H7 (cell line): ENCODE data around the gene C4orf50. TPM values are rescaled to one million over a fixed set of nuclear protein-coding genes. Genes with fewer than 3 reads are reported as not detected.

Experiments
- DNase-seq: peaks from one replicate; pipeline ENCODE4 v3.0.0; 2012
- H3K27me3 ChIP-seq: 2 replicates; pipeline ENCODE4 v1.6.0; 2011; ENCODE audit warnings: mild to moderate bottlenecking, low read length; ENCODE audit not compliant: control insufficient read depth, insufficient read depth
- H3K36me3 ChIP-seq: replicated peaks from 2 replicates; pipeline ENCODE4 v1.5.1; 2011; ENCODE audit warnings: low read length; ENCODE audit not compliant: control insufficient read depth, insufficient read depth
- H3K4me3 ChIP-seq: 2 replicates; pipeline ENCODE4 v1.5.1; 2011; ENCODE audit warnings: low read depth, mild to moderate bottlenecking, control low read depth, low read length, moderate library complexity; ENCODE audit not compliant: insufficient read depth
- total RNA-seq: library from RNA; depleted of rRNA; stranded (reverse); fragments of >200 nt; shearing (Covaris generic); gene quantifications from 2 replicates; pipeline ENCODE4 v1.2.3, GENCODE V29; 2014

The C4orf50 gene
- total RNA-seq, 1 experiment from 2014 or later, result 0.10 TPM

GRCh38 chr4:5984843-5985242 is 33.4 kb downstream of the C4orf50 start:
- Histone ChIP-seq H3K36me3 (no peaks in the 10 kb centered on the region), H3K4me3 (no peak overlapping the region), H3K27me3 (no peaks in the 10 kb centered on the region; the same call in 1 of the 2 replicates)
- no peak for DNase-seq

DNA sequence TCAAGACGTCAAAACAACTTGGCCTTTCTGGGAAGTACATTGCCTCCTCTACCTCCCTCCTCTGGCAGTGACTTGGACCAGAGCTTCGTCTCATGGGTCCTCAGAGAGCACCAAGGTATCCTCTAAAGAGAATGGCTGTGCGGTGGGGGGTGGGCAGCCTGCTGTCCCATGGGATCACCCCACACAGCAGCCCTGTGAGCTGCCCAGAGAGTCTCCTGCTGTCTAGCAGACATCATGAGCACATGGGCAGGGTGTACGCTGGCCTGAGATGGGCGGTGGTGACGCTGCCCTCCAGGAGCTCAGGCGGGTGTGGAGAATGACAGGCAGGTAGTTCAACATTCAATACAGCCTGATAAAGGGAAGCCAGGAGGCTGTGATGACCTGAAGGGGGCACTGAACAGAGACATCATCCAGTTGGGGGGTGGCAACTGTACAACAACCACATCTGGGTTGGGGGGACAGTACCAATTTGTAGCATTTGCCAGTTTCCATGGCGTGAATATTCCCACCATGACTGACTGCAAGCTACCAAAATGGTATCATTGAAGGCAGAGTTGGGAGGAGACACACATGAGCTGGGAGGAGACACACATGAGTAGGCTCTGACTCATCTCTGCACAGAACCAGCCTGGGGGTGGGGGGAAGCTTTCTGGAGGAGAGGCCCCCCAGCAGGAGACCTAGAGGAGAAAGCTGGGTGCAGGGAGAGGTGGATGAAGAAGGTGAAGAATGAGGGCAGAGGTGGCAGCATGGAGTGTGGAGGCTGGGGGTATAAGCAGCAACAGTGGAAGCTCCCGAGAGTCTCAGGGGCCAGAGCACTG is 35.9 kb downstream of the C4orf50 start:
- Histone ChIP-seq H3K4me3 (no peak overlapping the region), H3K36me3 (no peaks in the 10 kb centered on the region), H3K27me3 (no peaks in the 10 kb centered on the region)
- no peak for DNase-seq

GRCh38 chr4:5980436-5981155 is 37.6 kb downstream of the C4orf50 start:
- H3K36me3 ChIP-seq, result no peaks in the 10 kb centered on the region
- DNase-seq, result peak; percentile 55
- no peaks in the 10 kb centered on the region for H3K27me3 ChIP-seq
- H3K4me3 ChIP-seq, result no peak overlapping the region

DNA sequence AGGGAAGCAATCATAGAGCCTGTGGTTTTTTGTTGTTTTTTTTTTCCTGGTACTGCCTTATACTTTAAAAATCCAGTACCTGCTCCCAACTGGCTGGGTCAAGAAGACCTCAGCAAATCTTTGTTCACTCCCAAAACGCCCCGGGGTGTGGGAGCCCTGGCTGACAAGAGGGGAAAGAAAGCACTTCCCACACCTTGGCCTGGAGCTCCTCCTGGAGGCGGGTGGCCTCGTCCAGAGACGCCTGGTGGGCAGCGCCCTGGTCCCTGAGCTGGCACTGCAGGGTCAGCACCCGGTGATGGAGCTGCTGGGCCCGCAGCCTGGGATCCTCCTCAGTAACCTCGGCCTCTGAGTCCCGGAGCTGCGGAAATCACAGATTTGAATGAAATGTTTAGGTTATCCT is 38.2 kb downstream of the C4orf50 start:
- no peaks in the 10 kb centered on the region for H3K27me3 ChIP-seq
- H3K4me3 ChIP-seq, result no peak overlapping the region
- DNase-seq, result peak; percentile 94
- H3K36me3 ChIP-seq, result no peaks in the 10 kb centered on the region

DNA sequence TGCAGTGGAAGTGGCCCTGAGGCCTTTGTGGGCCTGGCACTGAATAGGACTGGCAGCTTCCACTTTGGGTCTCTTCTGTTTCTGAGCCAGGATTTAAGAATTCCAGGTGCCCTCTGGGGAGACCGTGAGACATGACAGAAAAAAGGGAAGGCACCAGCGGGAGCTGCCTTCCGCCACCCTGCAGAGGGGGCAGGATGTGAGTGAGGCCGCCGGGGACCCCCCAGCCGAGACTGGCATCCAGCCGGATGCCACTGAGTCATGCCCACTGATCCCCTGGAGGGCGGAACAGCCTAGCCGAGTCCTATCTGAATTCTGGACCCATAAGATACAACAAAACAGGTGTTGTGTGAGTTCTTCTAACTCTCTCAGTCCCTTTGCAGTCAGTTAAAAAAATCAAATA is 41.3 kb downstream of the C4orf50 start:
- peak; percentile 44 for DNase-seq

GRCh38 chr4:5976431-5976830 is 41.8 kb downstream of the C4orf50 start:
- Histone ChIP-seq H3K4me3 (no peak overlapping the region), H3K27me3 (no peaks in the 10 kb centered on the region), H3K36me3 (no peaks in the 10 kb centered on the region)
- peak; percentile 58 for DNase-seq

More for the DNA sequence above, 41.3 kb downstream of the C4orf50 start:
- no peaks in the 10 kb centered on the region for H3K27me3 ChIP-seq
- H3K36me3 ChIP-seq, result no peaks in the 10 kb centered on the region
- H3K4me3 ChIP-seq, result no peak overlapping the region

- no peaks in the 10 kb centered on the region for H3K27me3 ChIP-seq
- DNase-seq, result no peak
- H3K4me3 ChIP-seq, result no peak overlapping the region
- no peaks in the 10 kb centered on the region for H3K36me3 ChIP-seq
These were observed 43.9 kb downstream of the C4orf50 start for GRCh38 chr4:5974321-5974720.

DNA sequence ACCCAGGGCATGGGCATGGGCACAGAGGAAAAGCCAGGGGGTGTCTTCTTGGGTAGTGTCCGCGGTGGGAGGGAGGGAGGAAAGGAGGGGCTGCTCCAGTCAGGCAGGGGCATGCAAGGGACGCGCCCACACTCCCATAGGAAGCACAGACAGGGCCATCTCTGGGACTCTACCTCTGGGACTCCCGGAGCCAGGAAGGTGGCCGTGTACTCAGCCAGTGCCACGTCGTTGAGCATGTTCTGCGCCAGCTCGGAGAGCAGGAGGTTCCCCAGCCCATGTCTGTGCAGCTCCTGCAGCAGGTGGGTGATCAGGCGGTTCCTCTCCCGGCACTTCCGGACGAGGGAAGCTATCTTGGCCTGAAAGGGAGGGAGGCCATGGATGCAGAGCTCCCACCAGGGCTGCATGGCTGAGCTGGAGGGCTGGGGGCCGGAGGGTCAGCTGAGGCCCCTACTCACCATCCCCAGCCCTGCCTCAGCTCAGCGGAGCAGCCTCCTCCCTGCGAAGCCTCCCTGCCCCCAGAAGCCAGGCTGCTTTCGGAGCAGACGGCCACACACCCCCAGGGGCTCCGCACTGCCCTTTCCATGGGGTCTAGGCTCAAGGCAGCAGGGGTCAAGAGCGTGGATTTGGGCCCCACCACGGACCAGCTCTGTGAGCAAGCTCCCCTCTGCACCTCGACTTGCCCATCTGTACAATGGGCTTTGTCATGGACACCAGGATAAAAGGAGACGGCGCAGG is 44.6 kb downstream of the C4orf50 start:
- Histone ChIP-seq H3K4me3 (no peak overlapping the region), H3K36me3 (no peaks in the 10 kb centered on the region), H3K27me3 (no peaks in the 10 kb centered on the region)
- peak; percentile 43 for DNase-seq

DNA sequence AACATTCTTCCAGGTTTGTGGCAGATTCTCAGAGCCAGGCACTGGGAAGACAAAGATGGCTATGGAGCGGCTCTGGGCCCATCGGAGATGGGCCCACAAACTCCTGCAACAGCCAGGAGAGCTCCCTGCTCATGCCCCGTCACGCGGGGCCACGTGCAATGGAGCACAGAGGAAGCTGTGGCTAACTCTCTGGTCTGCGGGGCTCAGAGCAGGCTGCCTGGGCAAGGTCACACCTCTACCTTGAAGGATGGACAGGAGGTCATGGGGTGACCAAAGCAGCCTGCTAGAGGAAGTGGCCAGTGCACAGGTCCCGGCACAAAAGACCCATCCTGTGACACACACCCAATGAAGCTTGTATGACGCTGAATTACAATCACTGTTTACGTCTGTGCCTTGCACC is 45.2 kb downstream of the C4orf50 start:
- no peaks in the 10 kb centered on the region for H3K36me3 ChIP-seq
- H3K4me3 ChIP-seq, result no peak overlapping the region
- no peaks in the 10 kb centered on the region for H3K27me3 ChIP-seq
- DNase-seq, result no peak

GRCh38 chr4:5972571-5972970 is 45.7 kb downstream of the C4orf50 start:
- H3K4me3 ChIP-seq, result no peak overlapping the region
- DNase-seq, result no peak
- H3K36me3 ChIP-seq, result no peaks in the 10 kb centered on the region
- H3K27me3 ChIP-seq, result no peaks in the 10 kb centered on the region

- no peaks in the 10 kb centered on the region for H3K27me3 ChIP-seq
- peak; percentile 80 for DNase-seq
- no peak overlapping the region for H3K4me3 ChIP-seq
- H3K36me3 ChIP-seq, result no peaks in the 10 kb centered on the region
These were observed 47.2 kb downstream of the C4orf50 start for GRCh38 chr4:5971078-5971450.

- H3K36me3 ChIP-seq, result no peaks in the 10 kb centered on the region
- no peaks in the 10 kb centered on the region for H3K27me3 ChIP-seq
- H3K4me3 ChIP-seq, result no peak overlapping the region
- peak; percentile 39 for DNase-seq
These were observed 47.7 kb downstream of the C4orf50 start for GRCh38 chr4:5970381-5971077.

DNA sequence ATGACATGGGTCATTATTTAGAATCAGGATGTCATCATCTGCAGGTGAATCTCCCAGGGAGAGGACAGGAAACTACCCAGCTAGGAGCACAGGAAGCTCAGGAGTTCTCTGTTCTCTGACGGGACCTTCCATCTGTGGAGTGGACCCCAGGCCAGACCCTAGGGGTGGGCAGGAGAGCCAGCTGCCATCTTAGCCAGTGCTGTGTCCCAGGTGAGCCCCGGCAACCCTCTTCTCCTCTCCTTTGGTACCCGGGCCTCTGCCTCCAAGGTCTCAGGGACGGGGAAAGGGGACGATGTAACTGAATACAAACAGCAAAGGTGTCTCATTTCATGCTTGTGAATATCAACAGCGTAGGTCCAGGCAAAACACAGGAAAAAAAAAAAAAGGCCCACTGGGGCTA is 48.5 kb downstream of the C4orf50 start:
- no peaks in the 10 kb centered on the region; the same call in 1 of the 2 replicates for H3K27me3 ChIP-seq
- no peaks in the 10 kb centered on the region for H3K36me3 ChIP-seq
- DNase-seq, result no peak
- H3K4me3 ChIP-seq, result no peak overlapping the region

DNA sequence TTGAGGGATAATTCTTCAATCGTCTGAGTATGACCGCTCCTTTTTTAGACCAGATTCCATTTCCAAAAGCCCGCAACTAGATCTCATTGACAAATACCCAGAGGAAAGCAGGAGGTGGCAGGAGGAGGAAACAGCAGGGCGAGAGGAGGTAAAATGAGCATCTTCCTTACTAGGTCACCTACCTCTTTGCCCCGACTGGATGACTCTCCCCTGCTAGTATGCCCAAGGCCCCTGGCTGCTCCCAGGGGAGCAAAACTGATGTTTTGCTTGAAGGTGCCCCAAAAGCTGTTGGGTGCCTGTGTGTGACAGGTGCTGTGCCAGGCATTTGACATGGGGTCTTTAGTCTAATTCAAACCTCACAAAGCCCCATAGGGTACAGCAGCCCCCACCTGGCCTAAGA is 48.9 kb downstream of the C4orf50 start:
- H3K27me3 ChIP-seq, result no peaks in the 10 kb centered on the region; the same call in 1 of the 2 replicates
- H3K36me3 ChIP-seq, result no peaks in the 10 kb centered on the region
- H3K4me3 ChIP-seq, result no peak overlapping the region
- DNase-seq, result no peak
